GM19193 (cell line): Measurements from ENCODE around the gene MAML3.

Source experiments
- POLR2A ChIP-seq: IDR thresholded peaks from 4 replicates; pipeline ENCODE4 v1.6.1; 2011; ENCODE audit not compliant: insufficient read depth, insufficient read length; ENCODE audit errors: extremely low read depth

MAML3 gene

GRCh38 chr4:139924782-139925181, 229.2 kb downstream of the MAML3 start:
- TF ChIP-seq POLR2A = no peak

DNA sequence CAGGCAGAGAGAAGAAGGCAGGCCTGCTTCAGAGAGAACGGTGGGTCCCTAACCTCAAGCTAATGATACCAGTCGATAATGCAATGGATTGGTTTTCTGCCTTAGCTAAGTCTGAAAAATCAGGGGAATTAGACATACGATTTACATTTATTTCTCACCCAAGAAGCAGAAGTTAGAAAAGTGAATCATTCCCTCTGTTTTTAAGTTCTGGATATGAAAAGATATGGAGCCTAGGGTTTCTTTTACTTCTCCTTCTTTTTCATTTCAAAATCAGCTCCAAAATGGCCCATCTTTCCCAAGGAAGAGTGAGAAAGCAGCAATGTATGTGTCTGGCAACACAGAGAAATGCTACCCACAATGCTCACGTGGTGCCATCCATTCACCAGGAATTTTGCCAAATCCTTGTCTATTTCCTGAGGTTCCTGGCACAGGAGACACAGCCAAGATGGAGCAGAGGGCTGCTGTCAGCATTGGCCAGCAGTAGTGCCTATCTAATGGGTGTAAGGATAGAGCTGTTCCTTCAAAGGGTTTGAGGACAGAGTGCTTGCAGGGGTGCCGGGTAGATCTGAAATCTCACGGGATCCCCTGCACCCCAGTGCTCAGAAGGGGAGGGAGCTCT, 231.5 kb downstream of the MAML3 start:
- no peak for TF ChIP-seq POLR2A

DNA sequence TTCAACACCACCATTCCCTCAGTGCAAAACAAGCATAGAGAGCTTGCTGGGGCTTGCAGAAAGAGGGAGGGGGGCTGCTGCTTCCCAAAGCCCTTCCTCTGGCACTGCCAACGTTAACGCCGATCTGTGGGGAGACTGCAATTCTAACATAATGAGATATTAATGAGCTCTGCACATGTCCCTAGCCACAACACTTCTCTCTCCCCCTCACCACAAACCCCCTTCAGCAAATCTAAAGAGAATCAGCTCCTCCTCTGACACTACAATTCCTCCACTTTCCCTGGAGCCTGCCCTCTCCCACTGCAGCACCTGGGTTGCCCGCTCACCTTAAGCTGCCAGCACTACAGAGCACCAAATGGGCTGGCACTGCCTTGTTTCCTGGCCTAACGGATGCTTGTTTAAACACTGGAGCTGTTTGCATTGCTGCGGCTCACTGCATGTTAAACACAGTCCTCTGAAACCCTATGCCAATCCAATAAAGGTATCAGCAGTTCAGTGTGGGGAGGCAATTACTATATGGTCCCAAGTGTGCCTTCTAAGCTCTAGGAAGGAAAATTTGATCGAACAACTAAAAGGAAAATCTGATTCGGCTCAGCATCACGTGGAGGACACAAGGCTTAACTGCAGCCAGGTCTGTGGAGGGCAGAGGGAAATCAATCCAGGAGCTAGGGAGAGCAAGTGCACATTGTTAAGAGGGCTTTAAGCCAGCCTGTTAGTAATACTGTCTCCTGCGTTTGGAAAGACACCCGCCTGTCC, 232.4 kb downstream of the MAML3 start:
- no peak for TF ChIP-seq POLR2A

GRCh38 chr4:139920486-139921002, 233.4 kb downstream of the MAML3 start:
- no peak for TF ChIP-seq POLR2A

DNA sequence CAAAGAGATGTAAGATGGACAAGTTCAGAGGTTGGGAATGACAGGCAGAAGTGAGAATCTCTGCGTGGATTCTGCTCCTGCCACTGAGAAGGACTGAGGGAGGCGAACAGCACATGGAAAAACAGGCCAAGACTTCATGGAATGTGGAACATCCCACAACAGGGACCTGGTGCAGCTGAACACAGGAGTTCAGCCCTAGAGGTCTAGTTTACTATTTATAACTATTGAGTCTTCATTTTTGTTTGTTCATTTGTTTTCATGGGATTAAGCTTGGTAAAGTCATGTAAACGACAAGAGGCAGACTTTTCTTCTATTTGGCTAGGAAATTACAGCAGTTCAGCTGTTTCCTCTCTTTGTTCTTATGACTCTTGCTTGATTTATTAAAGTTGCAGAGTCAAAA, 234.5 kb downstream of the MAML3 start:
- TF ChIP-seq POLR2A = no peak

GRCh38 chr4:139919004-139919403, 235.0 kb downstream of the MAML3 start:
- TF ChIP-seq POLR2A = no peak

DNA sequence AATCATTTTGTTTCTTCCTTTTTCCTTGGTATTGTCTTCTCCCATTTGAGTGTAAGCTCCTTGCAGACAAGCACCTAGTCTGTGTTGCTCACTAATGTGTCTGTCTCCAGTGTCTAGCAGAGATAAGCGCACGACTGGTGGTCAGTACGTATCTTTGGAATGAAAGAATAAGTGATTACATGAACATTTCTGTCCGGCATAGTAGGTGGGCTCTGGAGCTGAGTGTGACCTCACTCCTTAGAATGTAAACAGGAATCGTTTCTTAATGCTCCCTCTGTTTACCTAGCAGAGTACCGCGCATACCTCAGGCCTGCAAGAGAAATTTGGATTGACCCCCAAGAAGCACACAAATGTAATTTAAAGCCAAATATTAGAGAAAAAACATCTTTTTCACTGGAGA, 235.4 kb downstream of the MAML3 start:
- TF ChIP-seq POLR2A = no peak

- no peak for TF ChIP-seq POLR2A
Measured at GRCh38 chr4:139917896-139918295, 236.1 kb downstream of the MAML3 start.

GRCh38 chr4:139916041-139916440, 237.9 kb downstream of the MAML3 start:
- no peak for TF ChIP-seq POLR2A

GRCh38 chr4:139915037-139915436, 238.9 kb downstream of the MAML3 start:
- no peak for TF ChIP-seq POLR2A

GRCh38 chr4:139913995-139914598, 239.9 kb downstream of the MAML3 start:
- no peak for TF ChIP-seq POLR2A

GRCh38 chr4:139913398-139913990, 240.5 kb downstream of the MAML3 start:
- TF ChIP-seq POLR2A = no peak

DNA sequence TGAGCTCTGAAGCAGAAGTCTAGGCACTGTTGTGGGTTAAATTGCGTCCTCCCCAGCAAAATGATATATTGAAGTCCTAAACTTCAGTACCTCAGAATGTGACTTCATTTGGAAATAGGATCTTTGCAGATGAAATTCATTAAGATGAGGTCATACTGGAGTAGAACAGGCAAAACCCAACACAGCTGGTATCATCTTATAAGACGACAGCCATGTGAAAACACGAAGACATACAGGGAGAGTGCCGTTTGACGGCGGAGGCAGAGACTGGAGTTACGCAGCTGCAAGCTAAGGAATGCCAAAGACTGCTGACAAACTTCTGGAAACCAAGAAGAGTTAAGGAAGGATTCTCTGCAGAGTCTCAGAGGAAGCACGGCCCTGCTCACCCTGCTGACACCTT, 241.5 kb downstream of the MAML3 start:
- no peak for TF ChIP-seq POLR2A

DNA sequence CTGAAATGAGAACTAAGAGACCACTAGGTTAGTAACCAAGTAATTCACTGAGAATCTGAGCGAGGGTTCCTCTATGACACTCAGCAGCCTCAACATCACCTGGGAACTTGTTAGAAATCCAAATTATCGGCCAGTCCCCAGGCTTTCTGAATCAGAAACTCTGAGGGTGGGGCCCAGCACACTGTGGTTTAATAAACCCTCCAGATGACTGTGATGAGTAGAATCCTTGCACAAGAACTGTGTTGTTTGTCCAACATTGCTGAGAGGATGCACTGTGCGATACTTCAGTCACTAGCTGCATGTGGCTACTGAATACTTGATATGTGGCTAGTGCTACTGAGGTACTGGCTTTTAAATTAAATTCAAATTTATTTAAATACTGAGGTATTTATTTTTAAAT, 243.9 kb downstream of the MAML3 start:
- no peak for TF ChIP-seq POLR2A

DNA sequence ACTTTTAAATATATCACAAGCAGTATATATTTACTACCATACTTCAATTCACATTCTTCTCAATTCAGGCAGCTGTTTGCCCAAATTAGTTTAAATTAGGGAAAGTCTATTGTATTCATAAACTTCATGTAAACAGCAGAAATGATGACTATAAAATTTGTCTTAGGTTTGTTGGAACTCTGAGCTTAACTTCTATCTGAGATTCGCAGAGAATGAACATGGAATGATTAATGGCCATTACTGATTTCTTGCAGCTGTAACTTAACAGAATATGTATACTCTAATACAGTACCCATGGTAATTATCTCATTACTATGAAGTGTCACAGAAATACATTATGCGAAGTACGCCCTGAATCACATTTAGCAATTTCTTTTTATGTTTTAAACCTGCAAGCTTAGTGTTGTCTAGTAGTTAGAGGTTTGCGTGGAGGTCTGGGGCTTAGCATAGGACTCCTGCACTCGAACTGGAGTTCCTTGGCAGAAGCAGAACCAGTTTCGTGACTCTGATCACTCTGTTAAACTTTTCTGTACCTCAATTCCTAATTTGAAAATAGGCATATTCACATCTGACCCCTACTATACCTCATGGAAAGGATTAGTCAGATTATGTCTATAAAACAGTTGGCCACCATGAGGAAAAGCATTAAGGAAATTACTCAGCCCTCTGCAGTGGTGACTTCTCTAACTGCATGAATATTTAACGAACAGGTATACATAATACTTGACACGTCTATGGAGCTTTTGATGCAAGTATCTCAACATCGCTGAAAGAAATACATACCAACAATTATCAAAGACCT, 245.1 kb downstream of the MAML3 start:
- no peak for TF ChIP-seq POLR2A

DNA sequence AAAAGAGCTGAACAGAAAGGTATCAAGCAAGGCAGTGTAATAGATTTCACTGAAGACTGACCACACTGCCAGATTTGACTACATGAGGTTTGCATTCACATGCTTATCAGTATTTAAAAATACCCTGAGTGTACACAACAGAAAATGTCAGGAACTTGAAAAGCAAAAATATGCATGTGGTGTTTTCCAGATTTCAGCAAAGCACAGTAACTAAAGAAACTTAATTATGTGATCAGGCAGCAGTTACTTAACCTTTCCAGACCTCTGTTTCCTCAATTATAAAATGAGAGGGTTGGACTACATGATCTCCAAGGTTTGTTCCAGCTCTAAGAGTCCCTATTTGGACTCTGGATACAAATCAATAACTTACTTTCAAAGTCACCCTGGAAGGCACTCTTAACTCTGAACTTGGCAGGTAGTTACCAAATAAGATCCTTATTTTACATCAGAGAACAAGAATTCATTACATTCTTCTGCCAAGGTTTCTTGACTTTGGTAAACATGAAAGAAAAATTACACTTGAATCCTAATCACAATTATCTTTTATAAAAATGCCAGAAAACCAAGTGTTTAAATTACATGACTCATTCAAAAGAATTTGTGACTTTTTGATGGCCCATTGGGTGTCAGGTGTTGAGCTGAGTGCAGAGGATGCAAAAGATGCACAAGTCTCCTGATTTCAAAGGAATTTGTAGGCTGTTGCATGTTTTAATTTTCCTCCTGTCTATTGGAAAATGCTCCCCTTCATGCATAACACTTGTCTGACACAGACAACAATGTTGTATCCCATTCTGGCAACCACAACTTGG, 246.8 kb downstream of the MAML3 start:
- no peak for TF ChIP-seq POLR2A
